HUES6 (cell line): ENCODE data around the gene OSBPL9.

ENCODE experiments used
- H3K27ac ChIP-seq: 2 replicates; pipeline ENCODE4 v1.7.0; 2013; ENCODE audit warnings: low read depth, mild to moderate bottlenecking, low read length, inconsistent platforms
- H3K27me3 ChIP-seq: 2 replicates; pipeline ENCODE4 v1.6.1; 2013; ENCODE audit warnings: low read length; ENCODE audit not compliant: control insufficient read depth, insufficient read depth
- H3K36me3 ChIP-seq: 2 replicates; pipeline ENCODE4 v1.6.1; 2013; ENCODE audit warnings: low read length; ENCODE audit not compliant: control insufficient read depth, insufficient read depth
- H3K4me1 ChIP-seq: 2 replicates; pipeline ENCODE4 v1.6.1; 2013; ENCODE audit warnings: low read length; ENCODE audit not compliant: control insufficient read depth, insufficient read depth
- H3K4me3 ChIP-seq: 2 replicates; pipeline ENCODE4 v1.5.1; 2013; ENCODE audit warnings: low read depth, low read length
- H3K9ac ChIP-seq: one replicate; pipeline ENCODE4 v1.6.1; 2013; ENCODE audit warnings: mild to moderate bottlenecking, low read length
- H3K9me3 ChIP-seq: 2 replicates; pipeline ENCODE4 v1.6.1; 2013; ENCODE audit warnings: low read depth, low read length; ENCODE audit not compliant: control insufficient read depth, insufficient read depth

The OSBPL9 gene

DNA sequence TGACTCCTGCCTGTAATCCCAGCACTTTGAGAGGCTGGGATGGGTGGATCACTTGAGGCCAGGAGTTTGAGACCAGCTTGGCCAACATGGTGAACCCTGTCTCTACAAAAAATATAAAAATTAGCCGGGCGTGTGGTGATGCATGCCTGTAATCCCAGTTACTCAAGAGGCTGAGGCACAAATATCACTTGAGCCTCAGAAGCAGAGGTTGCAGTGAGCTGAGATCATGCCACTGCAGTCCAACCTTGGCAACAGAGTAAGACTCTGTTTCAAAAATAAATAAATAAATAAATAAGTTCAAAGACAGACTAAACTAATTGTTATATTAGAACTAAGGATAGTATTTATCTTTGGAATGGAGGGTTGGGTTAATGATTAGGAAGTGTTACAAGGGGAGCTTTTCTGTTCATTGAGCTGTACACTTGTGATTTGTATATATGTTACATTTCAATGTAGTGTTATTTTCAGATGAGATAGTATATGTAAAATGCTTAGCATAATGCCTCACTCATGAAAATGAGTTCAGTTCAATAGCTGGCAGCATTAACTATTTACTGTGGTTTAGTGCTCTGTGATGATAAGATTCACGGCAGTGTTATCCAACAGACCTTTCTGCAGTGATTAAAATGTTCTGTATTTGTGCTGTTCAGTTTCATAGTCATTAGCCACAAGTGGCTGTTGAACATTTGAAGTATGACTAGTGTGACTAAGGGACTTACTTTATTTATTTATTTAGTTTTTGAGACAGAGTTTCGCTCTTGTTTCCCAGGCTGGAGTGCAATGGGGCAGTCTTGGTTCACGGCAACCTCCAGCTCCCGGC lies 47.7 kb downstream of the OSBPL9 start:
- Histone ChIP-seq H3K9me3 (no peaks in the 10 kb centered on the region), H3K36me3 (no peaks in the 10 kb centered on the region), H3K27ac (no peak overlapping the region), H3K27me3 (no peaks in the 10 kb centered on the region), H3K4me3 (no peak overlapping the region), H3K9ac (no peak overlapping the region), H3K4me1 (peaks cover 13% of the 10 kb centered on the region)

DNA sequence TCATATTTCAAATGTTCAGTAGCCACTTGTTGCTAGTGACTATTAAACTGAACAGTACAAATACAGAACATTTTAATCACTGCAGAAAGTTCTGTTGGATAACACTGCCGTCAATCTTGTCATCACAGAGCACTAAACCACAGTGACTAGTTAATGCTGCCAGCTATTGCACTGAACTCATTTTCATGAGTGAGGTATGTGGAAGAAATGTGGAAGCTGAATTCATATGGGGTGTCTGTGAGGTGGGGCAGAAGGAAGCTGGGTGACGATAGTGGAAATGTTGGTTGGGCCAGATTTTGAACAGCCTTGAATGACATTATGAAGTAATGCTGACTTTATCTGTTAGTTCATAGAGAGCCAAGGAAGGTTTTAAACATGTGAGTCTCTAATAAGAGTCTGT lies 49.6 kb downstream of the OSBPL9 start:
- no peaks in the 10 kb centered on the region for H3K36me3 ChIP-seq
- no peak overlapping the region for H3K9ac ChIP-seq
- H3K9me3 ChIP-seq: no peaks in the 10 kb centered on the region
- H3K27ac ChIP-seq: no peak overlapping the region
- no peaks in the 10 kb centered on the region for H3K27me3 ChIP-seq
- H3K4me3 ChIP-seq: no peak overlapping the region
- peaks cover 9% of the 10 kb centered on the region; the same call in 1 of the 2 replicates for H3K4me1 ChIP-seq

DNA sequence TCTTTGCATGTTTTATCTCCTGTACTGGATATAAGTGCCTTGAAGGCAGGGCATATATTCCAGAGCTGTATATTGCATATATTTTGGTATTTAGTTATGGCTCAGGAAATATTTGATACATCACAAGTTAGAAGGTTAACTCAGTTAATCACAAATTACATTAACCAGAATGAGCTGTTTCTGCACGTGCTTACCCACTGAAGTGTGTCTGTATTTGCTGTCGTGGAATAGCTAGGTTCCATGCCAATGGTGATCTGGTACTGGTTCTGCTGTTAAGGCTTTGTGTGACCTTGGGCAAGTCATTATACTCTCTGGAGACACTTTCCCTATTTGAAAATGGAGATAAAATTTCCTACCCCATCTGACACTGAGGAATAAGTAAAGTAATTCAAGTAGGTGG lies 50.7 kb downstream of the OSBPL9 start:
- peaks cover 10% of the 10 kb centered on the region; the same call in 1 of the 2 replicates for H3K4me1 ChIP-seq
- H3K27me3 ChIP-seq: no peaks in the 10 kb centered on the region
- H3K9me3 ChIP-seq: no peaks in the 10 kb centered on the region
- H3K4me3 ChIP-seq: no peak overlapping the region
- no peak overlapping the region for H3K27ac ChIP-seq
- H3K36me3 ChIP-seq: no peaks in the 10 kb centered on the region
- no peak overlapping the region for H3K9ac ChIP-seq

DNA sequence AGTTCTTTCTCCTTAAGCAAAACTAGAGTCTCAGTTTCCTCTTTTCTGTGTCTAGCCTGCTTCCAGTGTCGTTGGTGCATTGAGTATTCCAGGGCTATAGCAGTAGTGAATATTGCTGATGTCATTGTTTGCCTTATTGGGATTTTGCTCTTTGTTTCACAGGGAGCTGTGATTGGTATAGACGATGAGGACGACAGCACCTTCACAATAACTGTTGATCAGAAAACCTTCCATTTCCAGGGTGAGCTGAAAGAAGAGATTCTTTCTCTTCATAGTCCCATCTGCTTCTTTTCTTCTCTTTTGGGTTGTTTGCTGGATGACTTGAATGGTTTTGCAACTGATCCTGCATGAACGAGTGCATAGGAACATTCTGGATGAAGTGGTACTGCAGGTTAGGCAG lies 52.4 kb downstream of the OSBPL9 start:
- no peak overlapping the region for H3K9ac ChIP-seq
- H3K27me3 ChIP-seq: no peaks in the 10 kb centered on the region
- no peak overlapping the region for H3K27ac ChIP-seq
- peaks cover 10% of the 10 kb centered on the region; the same call in 1 of the 2 replicates for H3K4me1 ChIP-seq
- no peaks in the 10 kb centered on the region for H3K36me3 ChIP-seq
- no peak overlapping the region for H3K4me3 ChIP-seq
- H3K9me3 ChIP-seq: no peaks in the 10 kb centered on the region

DNA sequence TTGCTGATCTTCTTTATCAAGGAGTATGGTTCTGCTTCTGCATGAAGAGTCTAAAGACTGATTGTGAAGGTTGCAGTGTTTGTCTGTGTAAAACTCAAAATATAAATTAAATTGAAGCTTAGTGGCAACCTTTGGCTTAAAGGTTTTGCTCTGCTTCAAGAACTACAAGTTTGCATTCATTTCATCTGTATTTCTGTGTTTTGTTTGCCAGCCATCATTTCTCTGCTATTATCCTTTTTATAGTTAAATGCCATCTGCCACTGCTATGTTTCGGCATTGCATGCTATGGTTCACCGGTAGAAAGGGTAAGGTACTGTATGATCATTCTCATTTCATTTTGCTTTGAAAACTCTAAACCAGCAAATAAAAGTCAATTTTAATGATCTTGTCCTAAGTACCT lies 52.9 kb downstream of the OSBPL9 start:
- no peaks in the 10 kb centered on the region for H3K9me3 ChIP-seq
- H3K27ac ChIP-seq: no peak overlapping the region
- peaks cover 10% of the 10 kb centered on the region; the same call in 1 of the 2 replicates for H3K4me1 ChIP-seq
- H3K4me3 ChIP-seq: no peak overlapping the region
- no peaks in the 10 kb centered on the region for H3K27me3 ChIP-seq
- H3K9ac ChIP-seq: no peak overlapping the region
- no peaks in the 10 kb centered on the region for H3K36me3 ChIP-seq

DNA sequence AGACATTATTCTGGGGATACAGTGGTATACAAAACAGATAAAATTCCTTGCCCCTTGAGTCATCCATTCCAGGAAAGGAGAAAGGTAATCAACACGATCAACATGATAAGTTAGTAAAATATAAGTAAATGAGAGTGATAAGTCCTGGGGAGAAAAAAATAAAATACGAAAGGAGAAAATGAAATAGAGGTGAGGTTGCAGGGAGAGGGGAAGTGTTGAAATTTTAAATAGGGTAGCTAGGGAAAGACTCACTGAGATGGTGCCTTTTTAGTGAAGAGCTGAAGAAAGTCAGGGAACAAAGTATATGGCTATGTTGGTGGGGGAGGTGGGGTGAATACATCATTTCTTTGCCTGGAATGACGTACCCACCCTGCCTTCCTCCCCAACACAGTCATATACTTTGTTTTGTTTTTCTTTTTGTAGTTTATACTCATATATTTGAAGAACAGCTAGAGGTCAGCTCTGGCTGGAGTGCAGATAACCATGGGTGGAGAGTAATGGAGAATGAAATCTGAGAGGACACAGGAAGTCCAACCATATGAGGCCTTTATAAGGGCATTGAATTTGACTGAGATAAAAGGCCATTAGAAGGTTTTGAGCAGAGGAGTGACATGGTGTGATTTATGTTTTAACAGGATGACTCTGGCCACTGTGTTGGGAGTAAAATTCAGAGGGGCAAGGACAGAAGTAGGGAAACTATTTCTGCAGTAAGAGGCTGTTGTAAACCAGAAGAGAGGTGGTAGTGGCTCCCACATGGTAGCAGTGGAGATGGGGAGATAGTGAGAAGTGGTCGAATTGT lies 54.8 kb downstream of the OSBPL9 start:
- no peaks in the 10 kb centered on the region for H3K27me3 ChIP-seq
- H3K9me3 ChIP-seq: no peaks in the 10 kb centered on the region
- no peak overlapping the region for H3K9ac ChIP-seq
- H3K27ac ChIP-seq: no peak overlapping the region
- no peak overlapping the region for H3K4me3 ChIP-seq
- no peaks in the 10 kb centered on the region for H3K36me3 ChIP-seq
- peaks cover 10% of the 10 kb centered on the region; the same call in 1 of the 2 replicates for H3K4me1 ChIP-seq

DNA sequence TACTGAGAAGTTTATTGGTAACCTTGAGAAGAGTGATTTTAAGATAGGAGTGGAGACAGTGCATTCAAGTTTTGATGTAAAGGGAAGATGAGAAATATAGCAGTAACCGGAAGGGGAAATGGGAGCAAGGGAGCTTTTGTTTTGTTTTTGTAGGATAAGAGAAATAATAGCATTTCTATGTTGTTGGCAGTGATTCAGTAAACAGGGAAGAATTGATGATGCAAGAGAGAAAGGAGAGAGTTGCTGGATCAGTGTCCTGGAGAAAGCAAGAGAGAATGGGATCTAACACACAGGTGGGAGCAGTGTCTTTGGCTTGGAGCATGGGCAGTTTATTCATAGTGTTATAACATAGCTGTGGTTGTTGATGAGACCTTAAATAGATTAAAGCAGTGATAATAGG lies 56.4 kb downstream of the OSBPL9 start:
- Histone ChIP-seq H3K36me3 (no peaks in the 10 kb centered on the region), H3K4me1 (peaks cover 10% of the 10 kb centered on the region; the same call in 1 of the 2 replicates), H3K27me3 (no peaks in the 10 kb centered on the region), H3K9ac (no peak overlapping the region), H3K4me3 (no peak overlapping the region), H3K9me3 (no peaks in the 10 kb centered on the region), H3K27ac (no peak overlapping the region)

DNA sequence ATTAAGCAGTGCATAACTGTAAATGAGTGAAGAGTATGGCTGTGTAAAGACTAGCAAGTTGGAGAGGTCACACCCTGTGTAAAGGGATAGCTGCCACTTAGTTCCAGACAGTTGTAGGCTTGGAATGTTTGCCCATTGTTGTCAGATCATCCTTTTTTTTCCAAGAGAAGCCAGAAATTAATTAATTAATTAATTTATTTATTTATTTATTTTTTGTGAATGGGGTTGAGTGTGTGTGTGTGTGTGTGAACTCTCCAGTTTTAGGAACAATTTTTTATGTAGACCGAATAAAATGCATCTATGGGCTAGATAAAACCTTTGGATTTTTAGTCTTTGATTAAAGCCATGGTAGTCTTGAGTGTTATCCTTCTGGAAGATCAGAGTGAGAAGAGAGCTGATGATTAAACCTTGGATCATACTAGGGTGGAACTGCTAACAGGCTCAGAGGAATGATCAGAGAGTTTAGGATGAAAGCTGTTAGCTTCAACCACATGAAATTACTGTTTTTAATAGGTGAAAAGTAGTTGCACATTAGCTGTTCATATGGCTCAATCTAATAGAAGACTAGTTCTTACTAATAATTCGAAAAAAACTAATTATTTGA lies 58.4 kb downstream of the OSBPL9 start:
- Histone ChIP-seq H3K27me3 (no peaks in the 10 kb centered on the region), H3K9me3 (no peaks in the 10 kb centered on the region), H3K36me3 (no peaks in the 10 kb centered on the region), H3K27ac (no peak overlapping the region), H3K9ac (no peak overlapping the region), H3K4me1 (peaks cover 10% of the 10 kb centered on the region; the same call in 1 of the 2 replicates), H3K4me3 (no peak overlapping the region)

DNA sequence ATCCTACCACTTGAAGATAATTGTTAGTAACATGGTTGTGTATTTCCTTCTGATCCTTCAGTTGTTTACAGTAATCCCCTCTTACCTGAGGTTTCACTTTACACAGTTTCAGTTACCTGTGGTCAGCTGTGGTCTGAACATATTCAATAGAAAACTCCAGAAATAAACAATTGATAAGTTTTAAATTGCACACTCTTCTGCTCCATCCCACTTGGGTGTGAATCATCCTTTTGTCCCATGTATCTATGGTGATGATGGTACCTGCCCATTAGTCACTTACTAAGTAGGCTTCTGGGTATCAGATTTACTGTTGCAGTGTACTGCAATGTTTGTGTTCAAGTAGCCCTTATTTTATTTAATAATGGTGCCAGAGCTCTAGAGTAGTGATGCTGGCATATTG lies 62.5 kb downstream of the OSBPL9 start:
- Histone ChIP-seq H3K36me3 (no peaks in the 10 kb centered on the region), H3K9me3 (no peaks in the 10 kb centered on the region)

DNA sequence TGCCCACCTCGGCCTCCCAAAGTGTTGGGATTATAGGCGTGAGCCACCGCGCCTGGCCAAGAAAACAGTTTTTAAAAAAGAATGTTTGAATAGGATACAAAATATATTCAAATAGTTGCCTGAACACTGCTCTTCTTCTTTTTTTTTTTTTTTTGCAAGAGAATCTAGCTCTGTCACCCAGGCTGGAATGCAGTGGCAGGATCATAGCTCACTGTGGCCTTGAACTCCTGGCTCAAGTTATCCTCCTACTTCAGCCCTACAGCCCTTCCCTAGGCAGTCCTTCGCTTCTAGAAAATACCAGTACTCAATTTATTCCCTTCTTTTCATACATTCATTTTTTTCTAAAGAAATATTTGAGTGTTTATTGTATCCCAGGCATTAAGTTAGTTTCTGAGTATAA lies 67.9 kb downstream of the OSBPL9 start:
- Histone ChIP-seq H3K27me3 (no peaks in the 10 kb centered on the region), H3K36me3 (no peaks in the 10 kb centered on the region), H3K4me1 (peaks cover 10% of the 10 kb centered on the region), H3K9ac (no peak overlapping the region), H3K27ac (no peak overlapping the region), H3K4me3 (no peak overlapping the region), H3K9me3 (no peaks in the 10 kb centered on the region)

More for the DNA sequence above, 62.5 kb downstream of the OSBPL9 start:
- Histone ChIP-seq H3K27me3 (no peaks in the 10 kb centered on the region), H3K27ac (no peak overlapping the region), H3K9ac (no peak overlapping the region), H3K4me1 (no peaks in the 10 kb centered on the region), H3K4me3 (no peak overlapping the region)

DNA sequence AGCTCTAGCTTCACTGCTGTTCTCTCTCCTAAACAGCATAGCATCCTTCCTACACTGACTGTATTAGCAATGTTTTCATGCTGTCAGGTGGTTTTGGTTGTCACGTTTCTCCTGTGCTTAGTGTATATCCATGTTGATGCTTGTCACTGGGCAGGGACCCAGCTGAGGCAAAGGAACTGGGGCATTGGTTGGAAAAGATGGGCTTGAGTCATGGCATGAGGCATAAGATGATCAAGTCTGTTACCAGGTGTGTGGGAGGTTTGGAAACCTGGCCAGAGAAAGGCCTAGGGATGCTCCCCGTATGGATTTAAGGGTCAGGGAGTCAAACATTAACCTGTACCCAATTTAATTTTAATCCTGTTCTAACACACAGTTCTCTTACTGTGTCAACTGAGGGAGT lies 69.6 kb downstream of the OSBPL9 start:
- Histone ChIP-seq H3K27me3 (no peaks in the 10 kb centered on the region), H3K36me3 (no peaks in the 10 kb centered on the region), H3K9ac (no peak overlapping the region), H3K4me3 (no peak overlapping the region), H3K4me1 (peaks cover 14% of the 10 kb centered on the region), H3K27ac (no peak overlapping the region), H3K9me3 (no peaks in the 10 kb centered on the region)
